Common myeloid progenitor, CD34-positive (primary cell): ENCODE results near the gene GJB4.

Experiments
- CTCF ChIA-PET: fragments of 350-600 bp; sonication (Branson Sonifier 250); formaldehyde crosslinking; loops from one replicate; lab custom pipeline; 2021; ENCODE audit warnings: antibody characterized with exemption; lab: Charles Lee
- POLR2A ChIA-PET: fragments of 350-600 bp; sonication (Branson Sonifier 250); formaldehyde crosslinking; loops from one replicate; lab custom pipeline; 2021; ENCODE audit warnings: antibody characterized with exemption; lab: Charles Lee
- DNase-seq, 3 donors: peaks; one replicate each; pipeline versions ENCODE4 v3.0.0 to v3.0.0-alpha.2; 2013
- H3K27ac ChIP-seq, 2 experiments: 1 replicate in 1 of 2; 2 replicates in 1 of 2; pipeline ENCODE4 v1.7.0; 2013; ENCODE audit warnings: inconsistent platforms in 2 of 2, low read length in 2 of 2, mild to moderate bottlenecking in 2 of 2, low read depth in 1 of 2, moderate library complexity in 1 of 2; ENCODE audit not compliant: severe bottlenecking in 2 of 2, insufficient read depth in 1 of 2, poor library complexity in 1 of 2
- H3K27me3 ChIP-seq, 5 experiments: replicated peaks in 2 of 5; 1 replicate in 3 of 5; 2 replicates in 2 of 5; pipeline versions ENCODE4 v1.6.1 to v1.7.0; 2013; ENCODE audit warnings: low read length in 4 of 5, mild to moderate bottlenecking in 2 of 5, moderate library complexity in 2 of 5, inconsistent platforms in 1 of 5; ENCODE audit not compliant: insufficient read depth in 5 of 5, control insufficient read depth in 4 of 5
- H3K36me3 ChIP-seq, 4 experiments: 1 replicate in 2 of 4; 2 replicates in 2 of 4; pipeline versions ENCODE4 v1.6.1 to v1.7.0; 2013; ENCODE audit warnings: low read length in 3 of 4, control low read depth in 1 of 4, mild to moderate bottlenecking in 1 of 4; ENCODE audit not compliant: control insufficient read depth in 4 of 4, insufficient read depth in 4 of 4
- H3K4me1 ChIP-seq, 4 experiments: 1 replicate in 3 of 4; 2 replicates in 1 of 4; pipeline versions ENCODE4 v1.6.1 to v1.7.1; 2013; ENCODE audit warnings: low read length in 3 of 4, mild to moderate bottlenecking in 3 of 4, control low read depth in 1 of 4, inconsistent platforms in 1 of 4, moderate library complexity in 1 of 4; ENCODE audit not compliant: control insufficient read depth in 4 of 4, insufficient read depth in 4 of 4; ENCODE audit errors: control extremely low read depth in 1 of 4
- H3K4me3 ChIP-seq, 7 experiments: 1 replicate in 4 of 7; 2 replicates in 3 of 7; pipeline versions ENCODE4 v1.5.1 to v1.7.0; 2013; ENCODE audit warnings: mild to moderate bottlenecking in 7 of 7, low read length in 6 of 7, moderate library complexity in 6 of 7, inconsistent platforms in 2 of 7, low read depth in 2 of 7, control low read depth in 1 of 7; ENCODE audit not compliant: insufficient read depth in 4 of 7, control insufficient read depth in 1 of 7; ENCODE audit errors: extremely low read depth in 1 of 7
- H3K9me3 ChIP-seq, 5 experiments: 1 replicate in 4 of 5; 2 replicates in 1 of 5; pipeline versions ENCODE4 v1.6.1 to v1.7.1; 2013; ENCODE audit warnings: low read length in 4 of 5, mild to moderate bottlenecking in 2 of 5, inconsistent platforms in 1 of 5, low read depth in 1 of 5, moderate library complexity in 1 of 5; ENCODE audit not compliant: control insufficient read depth in 4 of 5, insufficient read depth in 2 of 5; ENCODE audit errors: control extremely low read depth in 1 of 5
- WGBS: methylation state at CpG from one replicate; pipeline ENCODE4 v1.1.5; 2013; ENCODE audit not compliant: insufficient coverage; 5-methylcytosine and 5-hydroxymethylcytosine counted together

The GJB4 gene

GRCh38 chr1:34794001-34794789 is 34.7 kb downstream of the GJB4 start:
- no peak overlapping the region for H3K27ac ChIP-seq
- ChIA-PET CTCF (no interaction called here), POLR2A (no interaction called here)
- WGBS: 95% methylated on average over 39 of the region's 40 CpGs
- peaks cover 0 to 10% (median 4%) of the 10 kb centered on the region in 4 experiments for H3K4me1 ChIP-seq
- H3K27me3 ChIP-seq: peaks cover 0 to 23% (median 9%) of the 10 kb centered on the region in 5 experiments
- H3K36me3 ChIP-seq: no peaks in the 10 kb centered on the region
- H3K4me3 ChIP-seq: no peak overlapping the region
- H3K9me3 ChIP-seq: no peaks in the 10 kb centered on the region
- DNase-seq: no peak

- ChIA-PET CTCF (no interaction called here), POLR2A (no interaction called here)
- Histone ChIP-seq H3K4me3 (no peak overlapping the region), H3K9me3 (no peaks in the 10 kb centered on the region), H3K36me3 (no peaks in the 10 kb centered on the region), H3K4me1 (peaks cover 0 to 10% (median 4%) of the 10 kb centered on the region in 4 experiments), H3K27me3 (peaks cover 0 to 23% (median 9%) of the 10 kb centered on the region in 5 experiments), H3K27ac (no peak overlapping the region)
- no peak for DNase-seq
- WGBS: 99% methylated on average over 11 of the region's 12 CpGs
These were observed 35.2 kb downstream of the GJB4 start for GRCh38 chr1:34794790-34795180.

DNA sequence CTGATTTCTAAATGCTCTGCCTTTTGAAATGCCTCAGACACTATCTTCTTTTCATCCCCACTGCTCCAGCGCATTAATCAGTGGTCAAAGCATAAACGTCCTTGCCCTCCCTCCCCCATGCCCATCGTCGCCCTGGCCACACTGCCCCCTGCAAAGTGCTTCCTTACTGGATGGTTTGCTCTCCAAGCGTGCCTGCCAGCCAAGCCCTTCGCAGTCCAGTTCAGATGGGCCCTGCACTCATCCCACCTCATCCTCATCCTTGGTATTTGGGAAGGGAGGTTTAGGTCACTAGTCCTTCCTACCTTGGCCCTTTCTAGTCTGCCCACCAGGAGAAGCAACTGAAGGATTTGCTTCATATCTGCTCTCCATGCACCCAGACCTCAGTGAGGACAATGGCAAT is 36.4 kb downstream of the GJB4 start:
- POLR2A ChIA-PET: no interaction called here
- H3K9me3 ChIP-seq: no peaks in the 10 kb centered on the region
- no peaks in the 10 kb centered on the region for H3K36me3 ChIP-seq
- WGBS: 97% methylated on average over 4 of the region's 6 CpGs
- CTCF ChIA-PET: interaction anchor here (1.3 to 1.9 kb wide), 2 partner anchors 8 to 52 kb away, joined by 3 to 5 read pairs; no protein-coding TSS in a partner anchor
- DNase-seq: no peak
- H3K27me3 ChIP-seq: peaks cover 0 to 23% (median 9%) of the 10 kb centered on the region in 5 experiments
- H3K4me3 ChIP-seq: no peak overlapping the region
- H3K4me1 ChIP-seq: peaks cover 0 to 10% (median 4%) of the 10 kb centered on the region in 4 experiments
- H3K27ac ChIP-seq: no peak overlapping the region

GRCh38 chr1:34796990-34797389 is 37.5 kb downstream of the GJB4 start:
- CTCF ChIA-PET: interaction anchor here (1.3 to 1.9 kb wide), 2 partner anchors 9 to 51 kb away, joined by 3 to 5 read pairs; no protein-coding TSS in a partner anchor
- Histone ChIP-seq H3K4me1 (peaks cover 0 to 10% (median 3%) of the 10 kb centered on the region in 4 experiments), H3K27me3 (peaks cover 0 to 19% (median 5%) of the 10 kb centered on the region in 5 experiments), H3K27ac (no peak overlapping the region), H3K4me3 (no peak overlapping the region), H3K36me3 (no peaks in the 10 kb centered on the region), H3K9me3 (no peaks in the 10 kb centered on the region)
- WGBS: 87% methylated on average over 3 of the region's 6 CpGs
- no peak for DNase-seq
- POLR2A ChIA-PET: no interaction called here

DNA sequence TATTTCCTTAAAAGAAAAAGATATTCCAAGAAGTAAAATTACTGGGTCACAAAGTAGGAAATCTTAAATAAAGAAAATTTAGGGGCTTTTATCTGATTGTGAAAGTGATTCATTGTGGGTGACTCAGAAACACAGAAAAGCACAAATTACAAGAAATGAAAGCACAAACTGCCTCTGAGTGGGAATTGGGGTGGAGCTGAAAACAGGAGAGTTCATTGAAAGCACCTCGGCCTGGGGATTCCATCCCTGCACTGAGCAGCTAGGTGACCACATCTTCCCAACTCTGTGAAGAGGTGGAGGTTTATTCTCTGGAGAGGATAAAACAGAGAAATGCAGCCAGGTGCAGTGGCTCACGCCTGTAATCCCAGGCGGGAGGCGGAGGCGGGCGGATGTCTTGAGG is 40.7 kb downstream of the GJB4 start:
- Histone ChIP-seq H3K9me3 (peaks cover 0 to 6% (median 0%) of the 10 kb centered on the region in 5 experiments), H3K27me3 (peaks cover 0 to 2% (median 0%) of the 10 kb centered on the region in 5 experiments), H3K36me3 (no peaks in the 10 kb centered on the region), H3K4me1 (no peaks in the 10 kb centered on the region), H3K4me3 (no peak overlapping the region), H3K27ac (no peak overlapping the region)
- DNase-seq: peak in 1 of 3 donors; percentile 17
- ChIA-PET POLR2A (no interaction called here), CTCF (no interaction called here)
- 95% methylated on average over 3 of the region's 6 CpGs for WGBS

DNA sequence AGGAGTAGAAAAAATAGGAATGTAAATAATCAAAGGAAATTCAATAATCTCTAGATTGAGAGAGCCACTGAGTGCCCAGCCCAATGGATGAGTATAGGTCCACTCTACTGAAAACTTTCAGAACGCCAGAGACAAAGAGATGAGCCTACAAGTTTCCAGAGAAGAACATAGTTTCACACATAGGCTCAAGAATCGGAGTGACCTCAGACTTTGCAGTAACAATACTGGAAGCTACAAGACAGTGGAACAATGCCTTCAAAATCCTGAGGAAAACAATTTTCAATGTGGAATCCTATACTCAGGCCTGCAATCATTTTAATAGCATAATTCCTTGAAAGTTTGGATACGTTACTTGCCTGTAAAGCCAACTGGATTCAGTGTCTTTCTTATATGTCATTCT is 44.2 kb downstream of the GJB4 start:
- Histone ChIP-seq H3K27me3 (peaks cover 0 to 3% (median 0%) of the 10 kb centered on the region in 5 experiments), H3K9me3 (peaks cover 0 to 6% (median 0%) of the 10 kb centered on the region in 5 experiments), H3K4me3 (no peak overlapping the region), H3K4me1 (no peaks in the 10 kb centered on the region), H3K27ac (no peak overlapping the region), H3K36me3 (no peaks in the 10 kb centered on the region)
- POLR2A ChIA-PET: no interaction called here
- CTCF ChIA-PET: no interaction called here
- no peak for DNase-seq
- WGBS: 94% methylated on average over 3 of the region's 3 CpGs

GRCh38 chr1:34806396-34806795 is 46.9 kb downstream of the GJB4 start:
- no peaks in the 10 kb centered on the region for H3K4me1 ChIP-seq

More at GRCh38 chr1:34806396-34806795, 46.9 kb downstream of the GJB4 start:
- Histone ChIP-seq H3K4me3 (no peak overlapping the region), H3K36me3 (no peaks in the 10 kb centered on the region), H3K27me3 (peaks cover 0 to 3% (median 0%) of the 10 kb centered on the region in 5 experiments), H3K27ac (no peak overlapping the region), H3K9me3 (peaks cover 0 to 8% (median 0%) of the 10 kb centered on the region in 5 experiments)
- 94% methylated on average over 2 of the region's 3 CpGs for WGBS
- POLR2A ChIA-PET: no interaction called here
- CTCF ChIA-PET: no interaction called here
- DNase-seq: no peak
